Caki2 (cell line): ENCODE data around the gene WSB1. TPM values are rescaled to one million over a fixed set of nuclear protein-coding genes. Genes with fewer than 3 reads are reported as not detected.
A peak's percentile ranks its signal among the peaks of the same experiment; 100 is the strongest.
"Not testable (repeated sequence)": the region's sequence is repeated elsewhere in the genome, so short reads cannot be mapped to it uniquely, and the experiment has no call there.

Experiments
- DNase-seq: peaks from one replicate; pipeline ENCODE4 v3.0.0-alpha.2; 2015; ENCODE audit warnings: low read depth
- in situ Hi-C: cut with HindIII; loops from 2 replicates; pipeline ENCODE4 v1.10.0; 2016; ENCODE audit warnings: low sequenced_read_pairs, low pct_unique_long_range_greater_than_20kb, mixed read lengths
- total RNA-seq: library from RNA; depleted of rRNA; stranded (reverse); fragments of >200 nt; shearing (Covaris generic); gene quantifications from 2 replicates; pipeline ENCODE4 v1.2.3, GENCODE V29; 2014; ENCODE audit warnings: low replicate concordance

Gene WSB1
- total RNA-seq, 1 experiment from 2014 or later = 28.0 TPM

DNA sequence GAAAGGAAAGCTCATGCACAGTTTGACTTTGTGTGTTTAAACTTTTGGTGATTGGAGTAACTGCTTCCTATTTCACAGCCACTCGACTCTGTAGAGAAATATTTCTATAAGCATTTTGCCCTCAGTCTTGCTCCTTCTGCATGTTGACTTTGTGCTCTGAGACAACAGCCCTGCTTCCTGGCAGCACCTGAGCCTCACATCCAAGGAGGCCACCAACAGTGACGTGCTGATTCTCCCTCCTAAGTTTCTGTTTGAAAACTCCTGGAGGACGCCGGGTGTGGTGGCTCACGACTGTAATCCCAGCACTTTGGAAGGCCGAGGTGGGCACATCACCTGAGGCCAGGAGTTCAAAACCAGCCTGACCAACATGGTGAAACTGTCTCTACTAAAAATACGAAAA, 23.9 kb upstream of the WSB1 start:
- in situ Hi-C loops = no loop called here
- no peak for DNase-seq

DNA sequence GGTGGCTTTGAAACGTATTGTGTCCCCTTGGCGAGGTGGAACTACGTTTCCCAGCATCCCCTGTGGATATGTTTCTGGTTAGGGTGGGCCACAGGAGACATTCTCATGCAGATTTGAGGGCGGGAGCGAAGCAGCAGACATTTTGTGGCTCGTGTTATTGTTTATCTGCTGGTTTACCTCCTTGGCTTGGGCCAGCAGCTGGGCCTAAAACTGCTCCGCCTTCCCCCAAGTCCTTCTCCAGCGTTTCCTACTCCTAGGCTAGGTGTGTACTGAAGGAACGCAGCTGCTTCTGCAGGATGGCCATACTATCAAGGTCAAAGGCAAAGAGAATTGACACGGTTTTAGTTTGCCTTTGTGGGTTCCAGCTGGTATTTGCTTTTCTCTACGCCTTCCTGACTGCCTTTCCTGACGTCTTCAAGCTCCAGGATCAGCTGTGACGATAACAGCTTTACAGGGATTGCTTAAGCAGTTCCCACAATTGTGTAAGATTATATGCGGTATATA, 17.2 kb upstream of the WSB1 start:
- in situ Hi-C loops = no loop called here
- no peak for DNase-seq

DNA sequence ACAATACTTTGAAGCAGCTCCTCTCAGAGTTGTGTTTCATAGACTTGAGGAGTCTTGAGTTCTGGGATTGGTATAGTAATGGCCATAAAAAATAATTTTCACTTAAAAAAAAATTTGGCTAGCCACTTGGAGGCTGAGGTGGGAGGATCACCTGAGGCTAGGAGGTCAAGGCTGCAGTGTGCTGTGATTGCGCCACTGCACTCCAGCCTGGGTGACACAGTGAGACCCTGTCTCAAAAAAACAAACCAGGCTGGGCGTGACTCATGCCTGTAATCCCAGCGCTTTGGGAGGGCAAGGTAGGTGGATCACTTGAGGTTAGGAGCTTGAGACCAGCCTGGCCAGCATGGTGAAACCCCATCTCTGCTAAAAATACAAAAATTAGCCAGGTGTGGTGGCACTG, 14.8 kb upstream of the WSB1 start:
- in situ Hi-C loops, DNase-seq: not testable (repeated sequence)

DNA sequence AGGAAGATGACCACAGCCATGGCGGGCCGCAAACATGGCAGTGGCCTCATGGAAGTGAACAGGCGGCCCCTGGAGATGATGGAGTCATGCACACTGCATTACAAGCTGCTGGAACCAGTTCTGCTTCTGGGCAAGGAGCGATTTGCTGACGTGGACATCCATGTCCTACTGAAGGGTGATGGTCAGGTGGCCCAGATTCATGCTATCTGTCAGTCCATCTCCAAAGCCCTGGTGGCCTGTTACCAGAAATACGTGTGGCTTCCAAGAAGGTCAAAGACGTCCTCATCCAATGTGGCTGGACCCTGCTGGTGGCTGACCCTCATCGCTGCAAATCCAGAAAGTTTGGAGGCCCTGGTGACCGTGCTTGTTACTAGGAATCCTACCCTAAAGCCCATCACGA, 13.4 kb upstream of the WSB1 start:
- no peak for DNase-seq
- in situ Hi-C loops = no loop called here

DNA sequence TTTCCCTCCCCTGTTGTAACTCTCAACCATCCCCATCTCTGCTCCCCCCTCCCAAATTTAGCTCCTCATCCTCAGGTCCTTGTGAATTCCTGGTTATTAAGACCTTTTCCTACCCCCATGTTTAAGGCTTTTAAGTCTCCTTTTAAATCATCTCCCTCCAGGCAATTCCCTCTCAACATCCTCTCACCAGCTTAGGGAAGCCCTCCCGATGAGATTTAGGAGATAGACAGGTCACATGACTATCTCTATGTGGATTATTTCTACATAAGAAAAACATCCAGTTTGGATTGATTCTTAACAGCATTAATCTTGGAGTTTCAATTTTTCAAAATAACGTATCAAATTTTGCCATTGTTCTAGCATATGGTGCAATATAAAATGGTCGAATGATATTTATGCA, 12.5 kb upstream of the WSB1 start:
- in situ Hi-C loops = no loop called here
- DNase-seq = no peak

DNA sequence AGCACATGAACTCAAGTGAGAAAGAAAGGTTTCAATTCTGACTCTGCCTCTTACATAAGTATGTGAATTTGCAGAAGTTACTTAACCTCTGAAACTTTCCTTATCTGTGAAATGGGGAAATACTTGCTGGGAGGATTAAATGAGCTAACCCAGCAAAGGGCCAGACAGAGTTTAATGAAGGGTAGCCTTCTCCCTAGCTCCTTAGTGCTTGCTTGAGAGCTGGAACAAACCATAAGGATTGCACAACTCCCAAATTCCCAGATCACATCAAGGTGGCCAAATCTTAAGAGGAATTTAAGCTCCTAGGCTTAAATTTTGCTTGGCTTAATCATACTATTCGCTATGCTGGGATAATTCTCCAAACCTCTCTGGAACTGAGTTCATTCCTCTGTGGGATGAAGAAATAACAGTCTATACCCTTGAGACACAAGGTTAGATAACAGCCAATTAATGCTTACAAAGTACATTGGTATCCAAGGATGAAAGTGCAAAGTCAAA, 11.8 kb upstream of the WSB1 start:
- no peak for DNase-seq
- in situ Hi-C loops = no loop called here

DNA sequence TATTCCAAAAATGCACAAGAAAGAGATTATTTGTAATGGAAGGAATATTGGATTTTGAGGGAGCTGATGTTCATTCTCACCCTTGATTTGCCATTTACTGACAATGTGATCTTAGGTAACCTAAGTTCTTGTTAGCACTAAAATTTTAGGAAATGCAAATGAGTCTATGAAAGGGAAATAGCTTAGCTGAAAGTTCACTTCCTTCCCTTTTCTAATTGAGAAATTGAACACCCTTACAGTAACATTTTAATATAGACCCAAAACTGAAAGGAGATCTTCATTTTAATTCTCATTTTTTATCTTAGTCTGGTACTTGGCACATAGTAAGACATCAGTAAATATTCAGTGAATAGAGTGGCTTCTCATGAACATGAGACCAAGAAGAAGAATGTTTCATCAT, 10.9 kb upstream of the WSB1 start:
- in situ Hi-C loops = no loop called here
- DNase-seq = no peak

DNA sequence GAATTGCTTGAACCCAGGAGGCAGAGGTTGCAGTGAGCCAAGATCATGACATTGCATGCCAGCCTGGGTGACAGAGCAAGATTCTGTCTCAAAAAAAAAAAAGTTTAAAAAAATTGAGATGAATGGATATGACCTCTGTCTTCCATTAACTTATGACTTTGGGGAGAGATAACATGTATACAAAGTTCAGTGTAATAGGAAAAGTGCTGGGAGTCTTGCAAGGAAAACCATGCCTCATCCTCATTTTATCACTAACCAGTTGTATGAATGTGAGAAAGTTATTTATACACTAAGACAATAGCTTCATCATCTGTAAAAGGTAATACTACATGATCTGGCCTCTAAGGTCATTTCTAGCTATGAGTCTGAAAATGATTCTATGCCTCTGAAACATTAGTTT, 10.2 kb upstream of the WSB1 start:
- DNase-seq = no peak
- in situ Hi-C loops = no loop called here

DNA sequence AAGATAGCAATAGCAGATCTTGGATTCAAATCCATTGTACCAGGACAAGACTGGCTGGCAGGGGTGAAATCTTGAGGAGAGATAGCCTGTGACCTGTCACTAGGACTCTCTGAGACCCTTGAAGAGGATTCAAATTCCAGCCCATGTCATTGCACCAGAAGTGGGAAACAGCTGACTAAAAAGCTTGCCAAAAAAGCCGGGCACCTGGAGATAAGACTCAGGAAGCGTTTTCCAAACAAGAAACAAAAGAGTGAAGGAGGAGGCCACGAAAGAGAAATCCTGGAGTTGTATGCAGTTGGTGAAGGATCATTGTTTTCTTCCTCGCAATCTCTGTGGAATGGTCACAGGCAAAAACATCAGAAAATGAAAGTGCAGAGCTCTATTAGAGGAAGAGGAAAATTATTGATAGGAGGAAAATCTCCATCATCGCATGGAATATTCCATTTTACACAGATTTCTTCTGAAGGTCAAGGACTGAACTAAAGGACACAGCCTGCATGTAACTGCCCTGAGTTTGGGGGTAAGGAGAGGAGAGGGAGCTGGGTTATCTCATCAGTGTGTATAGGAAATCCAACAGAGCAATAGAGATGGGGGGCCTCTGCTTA, 9.0 kb upstream of the WSB1 start:
- in situ Hi-C loops = no loop called here
- no peak for DNase-seq

DNA sequence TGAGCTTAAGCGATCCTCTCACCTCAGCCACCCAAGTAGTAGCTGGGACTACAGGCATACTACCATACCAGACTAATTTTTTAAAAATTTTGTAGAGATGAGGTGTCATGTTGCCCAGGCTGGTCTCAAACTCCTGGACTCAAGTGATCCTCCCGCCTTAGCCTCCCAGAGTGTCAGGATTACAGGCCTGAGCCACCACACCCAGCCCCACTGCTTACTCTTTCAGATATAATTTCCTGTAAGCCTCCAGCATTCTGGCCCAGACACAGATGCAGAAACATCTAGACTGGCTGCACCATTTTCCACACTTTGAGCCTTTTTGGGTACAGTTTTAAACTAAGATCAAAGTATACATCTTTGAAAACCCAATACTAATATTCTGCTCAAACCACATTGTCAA, 8.4 kb upstream of the WSB1 start:
- in situ Hi-C loops = no loop called here
- DNase-seq = no peak

DNA sequence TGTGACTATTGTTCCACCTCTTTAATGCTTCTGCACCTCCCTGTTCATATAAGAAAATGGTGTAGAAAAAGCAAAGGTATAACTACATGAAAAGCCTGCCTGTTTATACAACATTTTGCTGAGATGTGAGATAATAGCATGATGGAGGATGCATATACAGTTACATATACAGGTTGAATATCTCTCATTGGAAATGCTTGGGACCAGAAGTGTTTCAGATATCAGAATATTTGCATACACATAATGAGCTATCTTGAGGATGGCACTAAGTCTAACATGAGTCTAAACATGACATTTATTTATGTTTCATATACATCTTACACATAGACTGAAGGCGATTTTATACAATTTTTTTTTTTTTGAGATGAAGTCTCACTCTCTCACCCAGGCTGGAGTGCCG, 5.7 kb upstream of the WSB1 start:
- no peak for DNase-seq
- in situ Hi-C loops = no loop called here

DNA sequence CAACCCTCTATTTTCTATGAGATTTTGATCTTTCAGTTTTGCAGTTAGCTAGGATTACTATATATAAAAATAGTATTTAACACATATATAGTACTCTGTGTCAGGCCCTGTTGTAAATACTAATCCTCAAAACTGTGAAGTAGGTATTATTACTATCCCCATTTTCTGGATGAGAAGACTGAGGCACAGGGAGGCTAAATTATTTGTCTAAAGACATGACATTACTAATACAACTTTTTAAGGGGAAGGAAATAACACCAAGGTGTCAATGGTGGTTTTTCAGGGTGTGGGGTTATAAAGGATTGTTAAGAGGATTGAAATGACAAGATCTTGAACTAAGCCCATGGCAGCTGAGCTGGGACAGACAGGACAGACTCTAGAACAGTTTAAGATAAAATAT, 4.1 kb upstream of the WSB1 start:
- DNase-seq = no peak
- in situ Hi-C loops = no loop called here

DNA sequence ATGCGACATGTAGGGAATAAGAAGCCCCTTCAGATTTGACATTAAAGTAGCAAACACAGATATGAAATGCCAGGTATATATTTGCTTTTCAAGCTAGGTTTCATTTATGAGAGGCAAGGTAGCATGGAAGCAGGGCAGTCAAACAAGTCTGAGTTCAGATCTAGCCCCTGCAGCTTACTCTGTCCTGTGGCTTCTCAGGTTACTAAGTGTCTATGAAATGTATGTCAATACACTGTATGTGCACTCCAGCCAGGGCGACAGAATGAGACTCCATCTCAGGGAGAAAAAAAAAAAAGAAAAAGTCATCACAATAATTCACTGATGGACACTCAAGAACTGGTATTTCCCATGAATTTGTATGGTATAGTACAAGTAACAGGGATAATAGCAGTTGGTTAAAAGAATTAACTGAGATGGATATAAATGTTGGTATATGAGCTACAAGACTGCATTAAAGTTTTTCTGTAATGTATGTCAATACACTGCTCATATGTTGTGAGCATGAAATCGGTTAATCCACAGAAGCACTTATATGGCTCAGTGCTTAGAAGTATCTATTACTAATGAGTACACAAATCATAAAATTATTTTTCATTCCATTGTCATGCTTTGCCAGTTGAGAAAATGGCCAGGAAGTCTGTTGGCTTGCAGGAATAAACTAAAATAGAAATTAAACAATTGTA, 2.9 kb upstream of the WSB1 start:
- DNase-seq = no peak

DNA sequence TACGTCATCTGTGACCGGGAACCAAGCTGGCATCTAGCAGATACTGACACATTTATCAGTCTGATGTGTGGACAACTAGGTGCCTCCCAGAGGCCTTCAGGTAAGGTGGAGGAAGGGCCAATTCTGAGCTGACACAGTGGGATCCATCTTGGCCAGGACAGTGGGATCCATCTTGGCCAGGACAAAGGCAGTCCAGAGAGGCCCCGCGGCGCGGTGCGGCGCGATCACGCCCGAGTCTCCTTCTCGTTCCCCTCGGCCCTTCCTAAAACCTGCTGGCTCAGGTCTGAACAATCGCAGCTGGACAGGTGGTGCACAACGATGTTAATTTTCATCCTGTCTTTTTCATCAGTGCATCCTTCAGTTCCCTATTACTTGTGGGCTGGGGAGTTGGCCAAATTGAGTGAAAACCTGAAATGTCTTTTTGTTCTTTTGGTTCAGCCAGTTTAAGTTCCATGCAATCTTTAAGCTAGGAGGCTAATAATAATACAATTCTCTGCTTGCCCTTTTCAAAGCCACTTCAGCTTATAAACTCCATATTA, 486 bp upstream of the WSB1 start:
- DNase-seq = peak; percentile 13
- in situ Hi-C loops = no loop called here

More for the DNA sequence above, 2.9 kb upstream of the WSB1 start:
- in situ Hi-C loops = no loop called here

DNA sequence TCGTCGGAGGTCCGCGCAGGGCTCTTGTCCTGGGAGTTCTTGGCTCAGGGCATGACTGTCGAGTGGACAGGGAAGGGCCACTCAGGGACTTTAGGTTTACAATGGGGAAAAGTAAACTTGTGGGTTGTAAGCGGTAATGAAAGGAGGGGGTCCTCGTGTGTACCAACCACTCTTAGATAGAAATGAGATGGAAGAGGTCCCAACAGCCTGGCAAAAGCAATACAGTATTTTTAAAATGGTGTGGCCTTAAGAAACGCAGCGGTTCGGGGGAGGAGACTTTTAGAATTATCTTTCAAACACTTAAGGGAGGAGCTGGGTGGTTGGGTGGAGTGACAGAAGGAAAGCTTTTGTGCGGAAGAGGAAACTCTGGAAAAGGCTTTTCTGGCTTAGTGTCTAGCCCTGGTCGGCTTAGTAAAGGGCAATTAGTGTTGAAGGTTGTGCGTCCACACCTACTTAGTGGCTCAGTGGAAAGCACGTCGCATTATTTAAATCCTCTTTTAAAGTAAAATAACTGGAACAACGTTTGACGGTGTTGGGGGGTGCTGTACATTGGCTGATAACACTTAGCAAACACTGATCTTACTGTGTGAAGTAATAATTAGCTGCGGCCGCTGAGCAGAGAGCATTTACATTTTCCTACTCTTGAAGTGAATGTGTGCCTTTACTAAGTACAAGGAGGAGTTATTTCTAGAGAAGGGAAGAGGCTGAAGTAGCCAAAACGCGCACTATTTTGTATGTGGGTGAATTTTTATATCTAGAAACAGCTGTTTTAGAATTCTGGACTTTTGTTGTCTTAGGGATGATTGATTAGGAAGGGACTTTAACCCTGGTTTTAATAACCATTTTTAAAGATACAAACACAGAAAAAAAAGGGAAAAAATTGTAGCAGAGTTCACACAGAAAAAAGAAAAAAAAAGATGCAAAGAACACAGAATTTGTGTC, 1.0 kb downstream of the WSB1 start:
- in situ Hi-C loops = no loop called here
- peak; percentile 85 for DNase-seq

DNA sequence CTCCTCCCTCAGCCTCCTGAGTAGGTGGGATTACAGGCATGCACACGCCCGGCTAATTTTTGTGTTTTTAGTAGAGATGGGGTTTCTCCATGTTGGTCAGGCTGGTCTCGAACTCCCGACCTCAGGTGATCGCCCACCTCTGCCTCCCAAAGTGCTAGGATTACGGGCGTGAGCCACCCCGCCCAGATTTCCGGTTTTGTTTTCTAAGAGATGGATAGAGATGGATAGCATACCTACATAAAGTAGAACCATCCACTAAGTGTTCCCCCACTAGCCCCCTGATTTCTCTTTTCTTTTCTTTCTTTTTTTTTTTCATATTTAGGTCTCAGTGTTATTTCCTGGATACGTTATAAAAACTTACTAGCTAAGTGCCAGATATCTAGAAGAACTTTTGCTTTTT, 2.0 kb downstream of the WSB1 start:
- in situ Hi-C loops = no loop called here
- DNase-seq = no peak

DNA sequence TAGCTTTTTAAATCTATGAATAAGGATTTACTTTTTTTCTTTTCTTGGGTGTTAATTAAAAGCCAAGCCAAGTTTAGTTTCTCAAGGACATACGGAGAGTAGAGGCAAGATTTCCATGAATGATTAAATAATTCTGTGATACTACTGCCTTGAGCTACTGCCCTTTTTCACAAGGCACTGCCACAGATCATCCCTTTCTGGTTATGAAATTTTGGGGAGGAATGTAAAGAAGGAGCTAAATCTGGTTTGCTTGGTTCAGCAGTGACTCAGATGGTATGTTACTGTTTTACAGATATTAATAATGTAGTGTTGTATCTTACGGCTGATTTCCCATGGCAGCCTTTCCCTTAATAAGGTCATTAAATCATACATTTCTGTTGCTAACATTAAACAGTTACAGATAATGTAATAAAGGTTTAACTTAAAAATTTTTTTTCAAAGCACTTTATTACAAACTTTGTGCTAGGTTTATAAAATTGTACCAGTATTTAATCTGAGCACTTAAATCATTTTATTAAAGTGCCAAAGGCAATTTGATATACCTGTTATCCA, 2.6 kb downstream of the WSB1 start:
- peak; percentile 26 for DNase-seq
- in situ Hi-C loops = no loop called here

DNA sequence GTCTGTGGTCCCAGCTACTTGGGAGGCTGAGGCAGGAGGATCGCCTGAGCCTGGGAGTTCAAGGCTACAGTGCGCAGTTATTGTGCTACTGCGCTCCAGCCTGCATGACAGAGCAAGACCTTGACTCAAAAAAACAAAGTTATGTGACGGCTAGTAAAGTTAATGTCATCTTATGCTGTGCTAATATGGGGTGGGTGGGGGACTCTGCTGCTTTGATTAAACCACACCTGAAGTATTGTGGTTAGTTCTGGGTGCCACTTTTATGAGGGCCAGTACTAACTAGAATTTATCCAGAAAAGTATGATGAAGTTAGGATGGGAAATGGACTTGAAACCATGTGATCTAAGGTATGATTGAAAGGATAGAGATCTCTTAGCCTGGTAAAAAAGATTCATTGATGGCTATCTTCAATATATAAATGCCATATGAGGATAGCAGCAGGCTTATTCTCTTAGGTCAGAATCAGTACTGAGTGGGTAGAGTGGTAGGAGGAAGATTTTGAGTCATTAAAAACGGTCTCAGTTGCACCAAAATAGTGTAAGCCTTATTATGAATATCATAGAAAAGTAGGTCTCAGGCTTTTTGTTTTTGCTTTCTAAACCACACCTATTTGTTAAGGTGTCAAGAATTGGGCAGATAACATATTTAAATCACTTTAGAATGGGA, 5.6 kb downstream of the WSB1 start:
- in situ Hi-C loops = no loop called here
- no peak for DNase-seq
